ENCODE results near the gene ETFA. TPM values are rescaled to one million over a fixed set of nuclear protein-coding genes. Genes with fewer than 3 reads are reported as not detected.

ETFA gene
- total and polyA plus RNA-seq, 2 donors from 2014 or later = 90.1 to 261 TPM

GRCh38 chr15:76200641-76201105, 110.6 kb downstream of the ETFA start:
- H3K9ac ChIP-seq (ENCODE audit: low read length in 3 of 3) = no peak overlapping the region
- H3K4me3 ChIP-seq (ENCODE audit: low read length in 3 of 3) = no peak overlapping the region
- H3K36me3 ChIP-seq (ENCODE audit: control insufficient read depth in 2 of 3, insufficient read depth in 3 of 3, low read length in 3 of 3) = no peaks in the 10 kb centered on the region
- no peak for FAIRE-seq
- TF ChIP-seq CTCF (IDR thresholded peaks at IDR 0.05; ENCODE audit: borderline replicate concordance, extremely low read depth, insufficient read depth) = no peak
- intact Hi-C loops (cut with DNase I) = no loop called here
- DNase-seq = no peak
- no peak overlapping the region for H3K27ac ChIP-seq (ENCODE audit: low read depth in 2 of 2, low read length in 2 of 2)
- no peaks in the 10 kb centered on the region for H3K27me3 ChIP-seq (ENCODE audit: control insufficient read depth, insufficient read depth, low read length)
- H3K4me1 ChIP-seq (ENCODE audit: control insufficient read depth in 2 of 3, insufficient read depth in 2 of 3, low read depth in 1 of 3, low read length in 3 of 3) = no peaks in the 10 kb centered on the region
- no peaks in the 10 kb centered on the region for H3K9me3 ChIP-seq (ENCODE audit: control insufficient read depth in 2 of 3, insufficient read depth in 1 of 3, low read length in 3 of 3)

GRCh38 chr15:76200083-76200465, 111.2 kb downstream of the ETFA start:
- Histone ChIP-seq H3K27ac (ENCODE audit: low read depth in 2 of 2, low read length in 2 of 2) (no peak overlapping the region), H3K9me3 (ENCODE audit: control insufficient read depth in 2 of 3, insufficient read depth in 1 of 3, low read length in 3 of 3) (no peaks in the 10 kb centered on the region), H3K9ac (ENCODE audit: low read length in 3 of 3) (no peak overlapping the region), H3K36me3 (ENCODE audit: control insufficient read depth in 2 of 3, insufficient read depth in 3 of 3, low read length in 3 of 3) (no peaks in the 10 kb centered on the region), H3K4me3 (ENCODE audit: low read length in 3 of 3) (no peak overlapping the region), H3K27me3 (ENCODE audit: control insufficient read depth, insufficient read depth, low read length) (no peaks in the 10 kb centered on the region), H3K4me1 (ENCODE audit: control insufficient read depth in 2 of 3, insufficient read depth in 2 of 3, low read depth in 1 of 3, low read length in 3 of 3) (no peaks in the 10 kb centered on the region)
- no peak for TF ChIP-seq CTCF (IDR thresholded peaks at IDR 0.05; ENCODE audit: borderline replicate concordance, extremely low read depth, insufficient read depth)
- DNase-seq = peak in 1 of 5 donors; percentile 49
- intact Hi-C loops (cut with DNase I) = no loop called here
- no peak for FAIRE-seq

GRCh38 chr15:76199106-76200082, 111.9 kb downstream of the ETFA start:
- Histone ChIP-seq H3K27ac (ENCODE audit: low read depth in 2 of 2, low read length in 2 of 2) (no peak overlapping the region), H3K9me3 (ENCODE audit: control insufficient read depth in 2 of 3, insufficient read depth in 1 of 3, low read length in 3 of 3) (no peaks in the 10 kb centered on the region), H3K36me3 (ENCODE audit: control insufficient read depth in 2 of 3, insufficient read depth in 3 of 3, low read length in 3 of 3) (no peaks in the 10 kb centered on the region), H3K4me1 (ENCODE audit: control insufficient read depth in 2 of 3, insufficient read depth in 2 of 3, low read depth in 1 of 3, low read length in 3 of 3) (no peaks in the 10 kb centered on the region), H3K9ac (ENCODE audit: low read length in 3 of 3) (no peak overlapping the region), H3K27me3 (ENCODE audit: control insufficient read depth, insufficient read depth, low read length) (no peaks in the 10 kb centered on the region), H3K4me3 (ENCODE audit: low read length in 3 of 3) (no peak overlapping the region)
- no peak for TF ChIP-seq CTCF (IDR thresholded peaks at IDR 0.05; ENCODE audit: borderline replicate concordance, extremely low read depth, insufficient read depth)
- intact Hi-C loops (cut with DNase I) = loop anchor here (10.0 kb wide), 1 partner anchor 135 kb away; the partner anchor contains the start of gene ISL2
- DNase-seq (peak in 2 of 5 donors; percentile 15 to 70), FAIRE-seq (no peak)
